ENCODE data around the gene ADCK1.

The ADCK1 gene

GRCh38 chr14:77961847-77962580, 162.1 kb downstream of the ADCK1 start:
- no peak for FAIRE-seq

GRCh38 chr14:77962731-77963520, 163.0 kb downstream of the ADCK1 start:
- FAIRE-seq: no peak

- no peak for FAIRE-seq
Measured at GRCh38 chr14:77964586-77964985, 164.7 kb downstream of the ADCK1 start.

- no peak for FAIRE-seq
Measured at GRCh38 chr14:77965050-77965449, 165.1 kb downstream of the ADCK1 start.

GRCh38 chr14:77965919-77966435, 166.1 kb downstream of the ADCK1 start:
- no peak for FAIRE-seq

GRCh38 chr14:77967110-77967509, 167.2 kb downstream of the ADCK1 start:
- no peak for FAIRE-seq

GRCh38 chr14:77970646-77971045, 170.7 kb downstream of the ADCK1 start:
- FAIRE-seq: no peak

- FAIRE-seq: no peak
Measured at GRCh38 chr14:77973246-77973645, 173.3 kb downstream of the ADCK1 start.

GRCh38 chr14:77976591-77976990, 176.7 kb downstream of the ADCK1 start:
- no peak for FAIRE-seq

- no peak for FAIRE-seq
Measured at GRCh38 chr14:77979171-77979570, 179.3 kb downstream of the ADCK1 start.

- no peak for FAIRE-seq
Measured at GRCh38 chr14:77979666-77980351, 179.9 kb downstream of the ADCK1 start.

GRCh38 chr14:77980475-77981321, 180.8 kb downstream of the ADCK1 start:
- FAIRE-seq: no peak

All from A204.1 (cell line).